Panc1 (cell line): Measurements from ENCODE around the gene VNN1.

Experiments used
- POLR2AphosphoS5 ChIP-seq: IDR thresholded peaks from 2 replicates; pipeline ENCODE4 v1.6.1; 2012; ENCODE audit warnings: mild to moderate bottlenecking, low read depth, low read length, moderate library complexity
- REST ChIP-seq, 2 experiments: IDR thresholded peaks; 2 replicates each; pipeline ENCODE4 v1.6.1; 2011 to 2012; ENCODE audit warnings: low read depth in 2 of 2, control low read depth in 1 of 2, low read length in 1 of 2, mild to moderate bottlenecking in 1 of 2, moderate library complexity in 1 of 2; ENCODE audit not compliant: insufficient read depth in 1 of 2
- TF ChIP-seq, protein P1 (sequence below): fragments of 450-650 bp; IDR thresholded peaks from 2 replicates; pipeline ENCODE4 v1.5.1; 2017; ENCODE audit warnings: mild to moderate bottlenecking

- TF ChIP-seq REST (IDR thresholded peaks at IDR 0.05; ENCODE audit: insufficient read depth in 1 of 2, low read depth in 2 of 2, low read length in 1 of 2), result no peak
- TF ChIP-seq, protein P1, sequence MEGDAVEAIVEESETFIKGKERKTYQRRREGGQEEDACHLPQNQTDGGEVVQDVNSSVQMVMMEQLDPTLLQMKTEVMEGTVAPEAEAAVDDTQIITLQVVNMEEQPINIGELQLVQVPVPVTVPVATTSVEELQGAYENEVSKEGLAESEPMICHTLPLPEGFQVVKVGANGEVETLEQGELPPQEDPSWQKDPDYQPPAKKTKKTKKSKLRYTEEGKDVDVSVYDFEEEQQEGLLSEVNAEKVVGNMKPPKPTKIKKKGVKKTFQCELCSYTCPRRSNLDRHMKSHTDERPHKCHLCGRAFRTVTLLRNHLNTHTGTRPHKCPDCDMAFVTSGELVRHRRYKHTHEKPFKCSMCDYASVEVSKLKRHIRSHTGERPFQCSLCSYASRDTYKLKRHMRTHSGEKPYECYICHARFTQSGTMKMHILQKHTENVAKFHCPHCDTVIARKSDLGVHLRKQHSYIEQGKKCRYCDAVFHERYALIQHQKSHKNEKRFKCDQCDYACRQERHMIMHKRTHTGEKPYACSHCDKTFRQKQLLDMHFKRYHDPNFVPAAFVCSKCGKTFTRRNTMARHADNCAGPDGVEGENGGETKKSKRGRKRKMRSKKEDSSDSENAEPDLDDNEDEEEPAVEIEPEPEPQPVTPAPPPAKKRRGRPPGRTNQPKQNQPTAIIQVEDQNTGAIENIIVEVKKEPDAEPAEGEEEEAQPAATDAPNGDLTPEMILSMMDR, result no peak
- no peak for TF ChIP-seq POLR2AphosphoS5
Measured at GRCh38 chr6:132633362-132633761, 80.5 kb downstream of the VNN1 start.
